B cell (primary cell): ENCODE data around the gene CHAF1B. TPM values are rescaled to one million over a fixed set of nuclear protein-coding genes. Genes with fewer than 3 reads are reported as not detected.

Source experiments
- ATAC-seq: fragments of 200-7000 bp; cut with Tn5 transposase; one replicate; pipeline ENCODE4 v1.10.0; 2021; ENCODE audit warnings: low read depth, mild to moderate bottlenecking, moderate number of reproducible peaks, moderate library complexity
- CTCF ChIA-PET: fragments of 350-600 bp; sonication (Branson Sonifier 250); formaldehyde crosslinking; loops from one replicate; lab custom pipeline; 2021; ENCODE audit warnings: antibody characterized with exemption, inconsistent platforms; lab: Charles Lee
- POLR2A ChIA-PET: fragments of 350-600 bp; sonication (Branson Sonifier 250); formaldehyde crosslinking; loops from one replicate; lab custom pipeline; 2021; ENCODE audit warnings: antibody characterized with exemption; lab: Charles Lee
- DNase-seq: peaks from one replicate; pipeline ENCODE4 v3.0.0; 2013
- H2AFZ ChIP-seq: 2 replicates; pipeline ENCODE4 v1.6.1; 2012; ENCODE audit warnings: mild to moderate bottlenecking, low read depth, low read length; ENCODE audit not compliant: insufficient read depth, poor library complexity, severe bottlenecking
- H3K27ac ChIP-seq, 2 donors: 1 replicate in 1 of 2; 2 replicates in 1 of 2; pipeline ENCODE4 v1.5.1; 2012 to 2013; ENCODE audit warnings: low read length in 2 of 2, mild to moderate bottlenecking in 2 of 2, moderate library complexity in 1 of 2
- H3K27me3 ChIP-seq, 4 experiments: fragments of 200-600 bp in 1 of 4; sonication (generic) in 1 of 4; replicated peaks in 1 of 4; 1 replicate in 2 of 4; 2 replicates in 2 of 4; pipeline versions ENCODE4 v1.6.1 to v1.7.0; 2013 to 2016; ENCODE audit warnings: low read length in 3 of 4, mild to moderate bottlenecking in 2 of 4, mixed read lengths in 1 of 4, moderate library complexity in 1 of 4; ENCODE audit not compliant: insufficient read depth in 4 of 4, control insufficient read depth in 3 of 4; ENCODE audit errors: control extremely low read depth in 1 of 4
- H3K36me3 ChIP-seq, 2 experiments: replicated peaks in 1 of 2; 1 replicate in 1 of 2; 2 replicates in 1 of 2; pipeline versions ENCODE4 v1.6.1 to v1.7.1; 2013; ENCODE audit warnings: low read length in 1 of 2; ENCODE audit not compliant: insufficient read depth in 2 of 2, control insufficient read depth in 1 of 2; ENCODE audit errors: control extremely low read depth in 1 of 2, extremely low read depth in 1 of 2
- H3K4me1 ChIP-seq, 2 donors: fragments of 200-600 bp in 1 of 2; sonication (generic) in 1 of 2; 1 replicate in 1 of 2; 2 replicates in 1 of 2; pipeline versions ENCODE4 v1.5.1 to v1.6.1; 2013 to 2017; ENCODE audit warnings: low read length in 2 of 2; ENCODE audit not compliant: control insufficient read depth in 2 of 2, insufficient read depth in 2 of 2
- H3K4me2 ChIP-seq: replicated peaks from 2 replicates; pipeline ENCODE3; 2012; ENCODE audit warnings: mild to moderate bottlenecking, low read depth, low read length; ENCODE audit not compliant: poor library complexity, severe bottlenecking
- H3K4me3 ChIP-seq, 5 experiments: fragments of 200-600 bp in 1 of 5; sonication (generic) in 1 of 5; 1 replicate in 3 of 5; 2 replicates in 2 of 5; pipeline versions ENCODE4 v1.5.1 to v1.7.0; 2011 to 2016; ENCODE audit warnings: low read length in 4 of 5, mild to moderate bottlenecking in 4 of 5, low read depth in 2 of 5, control low read depth in 1 of 5, moderate library complexity in 1 of 5; ENCODE audit not compliant: insufficient read depth in 1 of 5; ENCODE audit errors: control extremely low read depth in 1 of 5, extremely low read depth in 1 of 5
- H3K79me2 ChIP-seq: fragments of 200-600 bp; sonication (generic); one replicate; pipeline ENCODE4 v1.6.0; 2016; ENCODE audit warnings: low read length; ENCODE audit not compliant: control insufficient read depth, insufficient read depth
- H3K9ac ChIP-seq: fragments of 200-600 bp; sonication (generic); 2 replicates; pipeline ENCODE4 v1.6.1; 2017; ENCODE audit warnings: mild to moderate bottlenecking, low read length, moderate library complexity
- H3K9me3 ChIP-seq, 3 donors: one replicate each; pipeline versions ENCODE4 v1.6.1 to v1.7.1; 2013; ENCODE audit warnings: low read length in 2 of 3; ENCODE audit not compliant: control insufficient read depth in 2 of 3, insufficient read depth in 1 of 3; ENCODE audit errors: control extremely low read depth in 1 of 3
- H4K20me1 ChIP-seq: 2 replicates; pipeline ENCODE4 v1.6.0; 2012; ENCODE audit warnings: mild to moderate bottlenecking, low read length; ENCODE audit not compliant: insufficient read depth, control insufficient read depth, poor library complexity, severe bottlenecking
- H3K27ac Mint-ChIP-seq: one replicate; pipeline ENCODE4 v1.8.0; 2021; ENCODE audit warnings: mixed read lengths
- H3K27me3 Mint-ChIP-seq: one replicate; pipeline ENCODE4 v1.8.0; 2021; ENCODE audit warnings: mixed read lengths
- H3K4me1 Mint-ChIP-seq: one replicate; pipeline ENCODE4 v1.8.0; 2021; ENCODE audit warnings: mixed read lengths
- H3K4me3 Mint-ChIP-seq: one replicate; pipeline ENCODE4 v1.8.0; 2021; ENCODE audit warnings: mixed read lengths
- H3K9me3 Mint-ChIP-seq: one replicate; pipeline ENCODE4 v1.8.0; 2022; ENCODE audit warnings: mixed read lengths; ENCODE audit not compliant: insufficient read depth
- EZH2 ChIP-seq: IDR thresholded peaks from 2 replicates; pipeline ENCODE4 v1.6.1; 2012; ENCODE audit warnings: borderline replicate concordance, low read depth, mild to moderate bottlenecking, moderate library complexity, low read length; ENCODE audit not compliant: insufficient read depth, poor library complexity, severe bottlenecking
- WGBS: methylation state at CpG from one replicate; pipeline ENCODE4 v1.1.5; 2013; ENCODE audit warnings: missing lambda C conversion rate; ENCODE audit not compliant: insufficient coverage; 5-methylcytosine and 5-hydroxymethylcytosine counted together
- intact Hi-C: fragments of 100-400 bp; cut with micrococcal nuclease; formaldehyde crosslinking; loops from one replicate; pipeline ENCODE4 v1.10.0; 2022
- polyA plus RNA-seq: library from polyadenylated mRNA; depleted of rRNA; stranded (reverse); fragments of >200 nt; gene quantifications from 2 replicates; pipeline ENCODE4 v1.2.3, GENCODE V29; 2012
- total RNA-seq, 2 donors: library from RNA; stranded (reverse); fragments of 120-200 nt in 1 of 2; gene quantifications; 1 replicate in 1 of 2; 2 replicates in 1 of 2; pipeline versions ENCODE4 v1.2.3 to v1.2.4, GENCODE V29; 2013 to 2022
- TF ChIP-seq, protein P1 (sequence below): fragments of 200-600 bp; IDR thresholded peaks from one replicate; pipeline ENCODE4 v1.8.0; 2022; ENCODE audit warnings: antibody characterized with exemption, mild to moderate bottlenecking

Gene CHAF1B
- total and polyA plus RNA-seq, 2 donors (not counting 1 experiment from before 2014, with no cell fraction given) = 1.1 to 1.9 TPM

DNA sequence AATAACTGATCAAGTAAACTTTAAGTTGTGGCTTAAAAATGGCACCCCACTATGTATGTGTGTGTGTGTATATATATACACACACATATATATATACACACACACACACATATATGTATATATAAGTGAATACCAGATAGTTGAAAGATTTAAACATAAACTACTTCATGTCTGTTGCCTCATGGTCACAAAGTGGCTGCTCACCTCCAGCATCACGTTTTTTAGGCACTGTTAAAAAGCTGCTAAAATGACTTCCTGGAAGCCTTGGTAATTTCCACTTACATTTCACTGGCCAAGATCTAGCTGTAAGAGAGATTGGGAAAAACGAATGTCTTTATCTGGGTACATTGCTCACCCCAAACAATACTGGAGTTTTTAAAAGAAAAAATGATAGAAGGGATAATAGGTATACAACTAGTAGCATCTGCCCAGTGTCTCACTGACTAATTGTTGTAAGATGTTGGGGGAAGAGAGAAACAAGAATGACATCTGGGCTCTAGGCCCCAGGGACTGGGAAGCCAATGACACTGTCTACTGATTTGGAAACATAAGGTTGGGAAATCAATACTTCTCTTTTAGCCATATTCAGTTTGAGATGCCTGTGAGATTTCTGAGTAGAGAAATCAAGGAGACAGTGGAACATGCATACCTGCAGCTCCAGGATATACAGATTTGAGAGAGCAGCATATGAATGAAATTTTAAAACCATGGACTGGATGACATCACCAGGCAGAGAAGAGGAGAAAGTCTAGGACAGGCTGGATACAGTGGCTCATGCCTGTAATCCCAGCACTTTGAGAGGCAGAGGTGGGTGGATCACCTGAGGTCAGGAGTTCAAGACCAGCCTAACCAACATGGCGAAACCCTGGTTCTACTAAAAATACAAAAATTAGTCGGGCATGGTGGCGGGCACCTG lies 51.9 kb downstream of the CHAF1B start:
- Histone ChIP-seq H3K9ac (no peak overlapping the region), H3K4me1 (no peaks in the 10 kb centered on the region), H3K4me3 (no peak overlapping the region), H2AFZ (no peak overlapping the region), H3K9me3 (peaks cover 0 to 4% (median 0%) of the 10 kb centered on the region in 3 donors), H3K79me2 (no peaks in the 10 kb centered on the region), H3K36me3 (no peaks in the 10 kb centered on the region), H4K20me1 (no peaks in the 10 kb centered on the region), H3K4me2 (no peak overlapping the region), H3K27me3 (peaks cover 0 to 10% (median 3%) of the 10 kb centered on the region in 4 experiments), H3K27ac (no peak overlapping the region)
- Mint-ChIP-seq H3K9me3 (peaks cover 2% of the 10 kb centered on the region), H3K27me3 (peaks cover 24% of the 10 kb centered on the region), H3K27ac (no peak overlapping the region), H3K4me3 (no peak overlapping the region), H3K4me1 (no peaks in the 10 kb centered on the region)
- TF ChIP-seq, protein P1, sequence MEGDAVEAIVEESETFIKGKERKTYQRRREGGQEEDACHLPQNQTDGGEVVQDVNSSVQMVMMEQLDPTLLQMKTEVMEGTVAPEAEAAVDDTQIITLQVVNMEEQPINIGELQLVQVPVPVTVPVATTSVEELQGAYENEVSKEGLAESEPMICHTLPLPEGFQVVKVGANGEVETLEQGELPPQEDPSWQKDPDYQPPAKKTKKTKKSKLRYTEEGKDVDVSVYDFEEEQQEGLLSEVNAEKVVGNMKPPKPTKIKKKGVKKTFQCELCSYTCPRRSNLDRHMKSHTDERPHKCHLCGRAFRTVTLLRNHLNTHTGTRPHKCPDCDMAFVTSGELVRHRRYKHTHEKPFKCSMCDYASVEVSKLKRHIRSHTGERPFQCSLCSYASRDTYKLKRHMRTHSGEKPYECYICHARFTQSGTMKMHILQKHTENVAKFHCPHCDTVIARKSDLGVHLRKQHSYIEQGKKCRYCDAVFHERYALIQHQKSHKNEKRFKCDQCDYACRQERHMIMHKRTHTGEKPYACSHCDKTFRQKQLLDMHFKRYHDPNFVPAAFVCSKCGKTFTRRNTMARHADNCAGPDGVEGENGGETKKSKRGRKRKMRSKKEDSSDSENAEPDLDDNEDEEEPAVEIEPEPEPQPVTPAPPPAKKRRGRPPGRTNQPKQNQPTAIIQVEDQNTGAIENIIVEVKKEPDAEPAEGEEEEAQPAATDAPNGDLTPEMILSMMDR = no peak
- TF ChIP-seq EZH2 = no peak
- WGBS = 94% methylated on average over 2 of the region's 5 CpGs
- DNase-seq (no peak), ATAC-seq (no peak)
- intact Hi-C loops = no loop called here
- ChIA-PET POLR2A (no interaction called here), CTCF (interaction anchor here (1.0 kb wide), 1 partner anchor 15 kb away, joined by 5 read pairs; no protein-coding TSS in a partner anchor)

DNA sequence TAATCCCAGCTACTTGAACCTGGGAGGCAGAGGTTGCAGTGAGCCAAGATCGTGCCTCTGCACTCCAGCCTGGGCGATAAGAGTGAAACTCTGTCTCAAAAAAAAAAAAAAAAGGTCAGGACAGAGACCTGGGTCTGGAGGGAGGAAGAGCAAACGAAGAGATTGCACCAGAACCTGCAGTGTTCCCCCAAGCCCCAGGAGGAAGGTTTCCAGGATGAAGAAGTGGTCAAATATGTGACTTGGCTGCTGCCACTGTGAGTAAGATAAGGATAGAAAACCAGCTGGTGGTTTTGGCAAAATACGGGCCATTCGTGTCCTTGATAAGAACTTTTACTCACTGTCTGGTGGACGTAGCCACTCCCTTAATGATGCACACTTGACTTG lies 52.5 kb downstream of the CHAF1B start:
- Histone ChIP-seq H3K9me3 (peaks cover 0 to 4% (median 0%) of the 10 kb centered on the region in 3 donors), H3K79me2 (no peaks in the 10 kb centered on the region), H3K27me3 (peaks cover 0 to 5% (median under 1%) of the 10 kb centered on the region in 4 experiments), H2AFZ (no peak overlapping the region), H3K27ac (no peak overlapping the region), H3K36me3 (no peaks in the 10 kb centered on the region), H3K4me1 (no peaks in the 10 kb centered on the region), H4K20me1 (no peaks in the 10 kb centered on the region), H3K4me2 (no peak overlapping the region), H3K9ac (no peak overlapping the region), H3K4me3 (no peak overlapping the region)
- intact Hi-C loops = no loop called here
- ATAC-seq (no peak), DNase-seq (no peak)
- POLR2A ChIA-PET = no interaction called here
- Mint-ChIP-seq H3K27ac (no peak overlapping the region), H3K9me3 (peaks cover 2% of the 10 kb centered on the region), H3K4me1 (no peaks in the 10 kb centered on the region), H3K27me3 (peaks cover 17% of the 10 kb centered on the region), H3K4me3 (no peak overlapping the region)
- WGBS = 10% methylated on average over 4 of the region's 6 CpGs
- TF ChIP-seq, protein P1 = no peak
- CTCF ChIA-PET = no interaction called here
